Vagina (tissue), 2 donors: ENCODE results near the gene KBTBD8. TPM values are rescaled to one million over a fixed set of nuclear protein-coding genes. Genes with fewer than 3 reads are reported as not detected.

ENCODE experiments used
- DNase-seq, 2 donors: peaks; one replicate each; pipeline ENCODE4 v3.0.0-alpha.2; 2017; ENCODE audit errors: extremely low spot score in 2 of 2
- H3K27ac ChIP-seq: fragments of 200-600 bp; sonication (generic); one replicate; pipeline ENCODE4 v1.5.1; 2019
- H3K27me3 ChIP-seq: fragments of 200-600 bp; sonication (generic); one replicate; pipeline ENCODE4 v1.5.1; 2019
- H3K36me3 ChIP-seq, 2 donors: fragments of 200-600 bp; sonication (generic); one replicate each; pipeline ENCODE4 v1.5.1; 2017 to 2019
- H3K4me1 ChIP-seq: fragments of 200-600 bp; sonication (generic); one replicate; pipeline ENCODE4 v1.5.1; 2019
- H3K4me3 ChIP-seq, 2 donors: fragments of 200-600 bp; sonication (generic); 1 replicate in 1 of 2; 2 replicates in 1 of 2; pipeline ENCODE4 v1.5.1; 2016 to 2019
- H3K9me3 ChIP-seq: fragments of 200-600 bp; sonication (generic); one replicate; pipeline ENCODE4 v1.5.1; 2019
- POLR2A ChIP-seq, 2 donors: fragments of 450-650 bp; IDR thresholded peaks; one replicate each; pipeline ENCODE4 v1.6.1; 2017; ENCODE audit warnings: antibody characterized with exemption in 2 of 2, mild to moderate bottlenecking in 2 of 2, moderate library complexity in 2 of 2
- POLR2AphosphoS5 ChIP-seq, 2 donors: sonication (generic); formaldehyde crosslinking; IDR thresholded peaks; one replicate each; pipeline ENCODE4 v1.9.0; 2017; ENCODE audit warnings: antibody characterized with exemption in 2 of 2, mild to moderate bottlenecking in 2 of 2, low read depth in 1 of 2; ENCODE audit not compliant: insufficient read depth in 1 of 2
- intact Hi-C: fragments of 100-400 bp; cut with DNase I; formaldehyde crosslinking; loops from one replicate; pipeline ENCODE4 v1.15.1; 2023
- total RNA-seq: library from RNA; depleted of rRNA; stranded (reverse); fragments of >200 nt; gene quantifications from one replicate; pipeline ENCODE4 v1.2.3, GENCODE V29; 2016
- TF ChIP-seq, protein P1 (sequence below), 3 experiments: fragments of 450-650 bp in 2 of 3; fragments of 200-600 bp in 1 of 3; sonication (generic) in 1 of 3; IDR thresholded peaks; one replicate each; pipeline ENCODE4 v1.5.1; 2017 to 2019; ENCODE audit warnings: antibody characterized with exemption in 3 of 3, mild to moderate bottlenecking in 2 of 3, moderate library complexity in 2 of 3

The KBTBD8 gene
- total RNA-seq, 1 donor from 2014 or later = 0.49 TPM

DNA sequence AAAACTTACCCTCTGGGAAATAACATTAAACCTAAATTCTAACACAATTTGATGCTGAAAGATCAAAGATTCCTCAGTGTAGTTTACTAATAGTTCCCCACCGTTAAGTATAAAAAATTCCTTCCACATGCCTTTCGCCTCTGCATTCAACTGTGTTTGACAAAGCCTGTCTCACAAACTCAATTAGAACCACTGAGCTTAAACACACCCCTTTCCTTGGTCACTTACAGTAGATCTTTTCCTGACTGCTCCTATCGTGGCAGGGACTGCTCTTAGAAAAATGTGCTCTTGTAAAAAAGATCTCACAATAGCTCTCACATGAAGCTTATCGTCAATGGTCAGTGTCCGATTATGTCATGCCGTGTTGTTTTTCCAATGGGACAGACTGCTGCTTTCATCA lies 8.9 kb upstream of the KBTBD8 start:
- DNase-seq = no peak
- H3K27me3 ChIP-seq = no peaks in the 10 kb centered on the region
- H3K9me3 ChIP-seq = no peaks in the 10 kb centered on the region
- intact Hi-C loops = no loop called here
- H3K4me3 ChIP-seq = no peak overlapping the region
- no peak for TF ChIP-seq POLR2A (IDR thresholded peaks at IDR 0.05)
- TF ChIP-seq, protein P1, sequence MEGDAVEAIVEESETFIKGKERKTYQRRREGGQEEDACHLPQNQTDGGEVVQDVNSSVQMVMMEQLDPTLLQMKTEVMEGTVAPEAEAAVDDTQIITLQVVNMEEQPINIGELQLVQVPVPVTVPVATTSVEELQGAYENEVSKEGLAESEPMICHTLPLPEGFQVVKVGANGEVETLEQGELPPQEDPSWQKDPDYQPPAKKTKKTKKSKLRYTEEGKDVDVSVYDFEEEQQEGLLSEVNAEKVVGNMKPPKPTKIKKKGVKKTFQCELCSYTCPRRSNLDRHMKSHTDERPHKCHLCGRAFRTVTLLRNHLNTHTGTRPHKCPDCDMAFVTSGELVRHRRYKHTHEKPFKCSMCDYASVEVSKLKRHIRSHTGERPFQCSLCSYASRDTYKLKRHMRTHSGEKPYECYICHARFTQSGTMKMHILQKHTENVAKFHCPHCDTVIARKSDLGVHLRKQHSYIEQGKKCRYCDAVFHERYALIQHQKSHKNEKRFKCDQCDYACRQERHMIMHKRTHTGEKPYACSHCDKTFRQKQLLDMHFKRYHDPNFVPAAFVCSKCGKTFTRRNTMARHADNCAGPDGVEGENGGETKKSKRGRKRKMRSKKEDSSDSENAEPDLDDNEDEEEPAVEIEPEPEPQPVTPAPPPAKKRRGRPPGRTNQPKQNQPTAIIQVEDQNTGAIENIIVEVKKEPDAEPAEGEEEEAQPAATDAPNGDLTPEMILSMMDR (IDR thresholded peaks at IDR 0.05) = no peak
- no peak for TF ChIP-seq POLR2AphosphoS5 (IDR thresholded peaks at IDR 0.05; ENCODE audit: insufficient read depth in 1 of 2, low read depth in 1 of 2)
- no peaks in the 10 kb centered on the region for H3K36me3 ChIP-seq
- no peak overlapping the region for H3K27ac ChIP-seq
- H3K4me1 ChIP-seq = no peaks in the 10 kb centered on the region

DNA sequence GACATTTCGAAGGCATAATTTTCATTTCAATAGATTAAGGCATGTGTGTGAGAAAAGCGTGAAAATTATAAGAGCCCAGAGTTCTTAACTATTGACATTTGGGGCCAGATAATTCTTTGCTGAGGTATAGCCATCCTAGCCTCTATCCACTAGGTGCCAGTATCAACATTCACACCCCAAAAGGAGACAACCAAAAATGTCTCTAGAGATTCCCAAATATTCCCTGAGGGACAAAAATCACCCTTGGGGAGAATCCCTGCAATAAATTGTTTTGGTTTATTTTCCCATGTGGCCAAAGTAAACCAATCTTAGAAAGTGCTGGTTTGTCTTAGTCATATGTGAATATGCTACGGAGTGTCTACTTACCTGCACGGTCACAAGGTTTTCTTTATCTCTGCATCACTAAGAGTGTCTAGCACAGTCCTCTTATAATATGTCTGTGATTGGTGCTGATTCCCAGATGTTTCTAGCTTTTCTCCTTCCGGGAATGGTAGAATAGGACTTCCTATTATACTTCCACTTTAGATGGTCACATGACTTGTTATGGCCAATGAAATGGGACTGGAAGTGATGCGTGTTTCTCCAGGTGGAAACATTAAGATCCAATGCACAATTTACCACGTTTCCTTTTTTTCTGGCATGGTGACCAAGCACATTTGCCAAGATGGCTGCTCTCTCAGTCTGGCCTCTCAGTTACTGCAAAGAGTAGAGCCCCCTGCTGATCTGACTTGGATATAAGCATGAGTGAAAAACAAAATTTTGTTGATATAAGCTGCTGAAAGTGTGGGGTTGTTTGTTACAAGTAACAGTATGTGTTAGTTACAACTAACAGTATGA lies 8.0 kb upstream of the KBTBD8 start:
- Histone ChIP-seq H3K27me3 (no peaks in the 10 kb centered on the region), H3K4me3 (no peak overlapping the region), H3K4me1 (no peaks in the 10 kb centered on the region), H3K36me3 (no peaks in the 10 kb centered on the region), H3K27ac (no peak overlapping the region), H3K9me3 (no peaks in the 10 kb centered on the region)
- DNase-seq = no peak
- TF ChIP-seq, protein P1 (IDR thresholded peaks at IDR 0.05) = no peak
- TF ChIP-seq POLR2A (IDR thresholded peaks at IDR 0.05) (no peak), POLR2AphosphoS5 (IDR thresholded peaks at IDR 0.05; ENCODE audit: insufficient read depth in 1 of 2, low read depth in 1 of 2) (no peak)
- intact Hi-C loops = no loop called here

DNA sequence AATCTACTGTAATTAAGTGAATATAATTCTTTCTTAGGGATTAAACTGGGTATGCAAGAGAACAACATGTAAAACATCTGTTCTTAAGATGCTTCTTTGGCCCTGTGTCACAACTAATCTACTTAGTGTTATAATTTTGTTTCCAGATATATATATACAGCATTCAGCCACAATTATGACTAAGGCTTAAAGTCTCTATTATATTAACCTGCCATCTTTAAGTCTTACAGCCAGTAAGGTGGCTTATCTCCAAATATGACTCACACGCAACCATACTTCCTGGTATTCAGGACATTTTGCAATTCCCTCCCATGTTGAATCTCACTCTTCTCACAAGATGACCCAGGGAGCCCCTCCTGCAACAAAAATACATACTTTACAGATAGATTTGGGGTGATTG lies 6.6 kb upstream of the KBTBD8 start:
- TF ChIP-seq POLR2AphosphoS5 (IDR thresholded peaks at IDR 0.05; ENCODE audit: insufficient read depth in 1 of 2, low read depth in 1 of 2) = no peak
- TF ChIP-seq POLR2A (IDR thresholded peaks at IDR 0.05) = no peak
- TF ChIP-seq, protein P1 (IDR thresholded peaks at IDR 0.05) = no peak
- Histone ChIP-seq H3K4me1 (no peaks in the 10 kb centered on the region), H3K36me3 (no peaks in the 10 kb centered on the region), H3K27me3 (no peaks in the 10 kb centered on the region), H3K9me3 (no peaks in the 10 kb centered on the region), H3K4me3 (no peak overlapping the region), H3K27ac (no peak overlapping the region)
- intact Hi-C loops = no loop called here
- DNase-seq = no peak

- DNase-seq = no peak
- no peak overlapping the region for H3K27ac ChIP-seq
- H3K9me3 ChIP-seq = no peaks in the 10 kb centered on the region
- no peaks in the 10 kb centered on the region for H3K36me3 ChIP-seq
- H3K27me3 ChIP-seq = no peaks in the 10 kb centered on the region
- TF ChIP-seq POLR2A (IDR thresholded peaks at IDR 0.05) (no peak), POLR2AphosphoS5 (IDR thresholded peaks at IDR 0.05; ENCODE audit: insufficient read depth in 1 of 2, low read depth in 1 of 2) (no peak)
- TF ChIP-seq, protein P1 (IDR thresholded peaks at IDR 0.05) = no peak
- intact Hi-C loops = no loop called here
- H3K4me1 ChIP-seq = peaks cover 5% of the 10 kb centered on the region
- no peak overlapping the region for H3K4me3 ChIP-seq
Measured at GRCh38 chr3:66993082-66993481, 5.0 kb upstream of the KBTBD8 start.

GRCh38 chr3:66994588-66994987 lies 3.5 kb upstream of the KBTBD8 start:
- Histone ChIP-seq H3K9me3 (no peaks in the 10 kb centered on the region), H3K4me1 (peaks cover 12% of the 10 kb centered on the region), H3K4me3 (no peak overlapping the region), H3K27ac (no peak overlapping the region), H3K36me3 (no peaks in the 10 kb centered on the region), H3K27me3 (no peaks in the 10 kb centered on the region)
- DNase-seq = no peak
- TF ChIP-seq POLR2AphosphoS5 (IDR thresholded peaks at IDR 0.05; ENCODE audit: insufficient read depth in 1 of 2, low read depth in 1 of 2) (no peak), POLR2A (IDR thresholded peaks at IDR 0.05) (no peak)
- TF ChIP-seq, protein P1 (IDR thresholded peaks at IDR 0.05) = no peak
- intact Hi-C loops = no loop called here
